Measurements from ENCODE around the gene CCDC112. TPM values are rescaled to one million over a fixed set of nuclear protein-coding genes. Genes with fewer than 3 reads are reported as not detected.

Gene CCDC112
- total and polyA plus RNA-seq, 9 of the 15 experiments (the other 6 are each of a cell fraction or from before 2014, with no cell fraction given) = 3.3 to 15.3 (median 7.4) TPM

- TF ChIP-seq, protein P1, sequence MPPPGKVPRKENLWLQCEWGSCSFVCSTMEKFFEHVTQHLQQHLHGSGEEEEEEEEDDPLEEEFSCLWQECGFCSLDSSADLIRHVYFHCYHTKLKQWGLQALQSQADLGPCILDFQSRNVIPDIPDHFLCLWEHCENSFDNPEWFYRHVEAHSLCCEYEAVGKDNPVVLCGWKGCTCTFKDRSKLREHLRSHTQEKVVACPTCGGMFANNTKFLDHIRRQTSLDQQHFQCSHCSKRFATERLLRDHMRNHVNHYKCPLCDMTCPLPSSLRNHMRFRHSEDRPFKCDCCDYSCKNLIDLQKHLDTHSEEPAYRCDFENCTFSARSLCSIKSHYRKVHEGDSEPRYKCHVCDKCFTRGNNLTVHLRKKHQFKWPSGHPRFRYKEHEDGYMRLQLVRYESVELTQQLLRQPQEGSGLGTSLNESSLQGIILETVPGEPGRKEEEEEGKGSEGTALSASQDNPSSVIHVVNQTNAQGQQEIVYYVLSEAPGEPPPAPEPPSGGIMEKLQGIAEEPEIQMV (tag; conservative IDR thresholded peaks at IDR 0.05; ENCODE audit: low read depth) = no peak
- TF ChIP-seq ZZZ3 (IDR thresholded peaks at IDR 0.05) (no peak), HNRNPK (IDR thresholded peaks at IDR 0.05; ENCODE audit: low read depth, low read length, poor library complexity, severe bottlenecking) (no peak), POLR2G (IDR thresholded peaks at IDR 0.05; ENCODE audit: low read depth, low read length) (peak; percentile 90), ZNF239 (CRISPR knock-in tag; IDR thresholded peaks at IDR 0.05) (no peak), ZBTB1 (CRISPR knock-in tag; IDR thresholded peaks at IDR 0.05; ENCODE audit: borderline replicate concordance, low read depth) (peak; percentile 98), TOE1 (IDR thresholded peaks at IDR 0.05; ENCODE audit: borderline replicate concordance) (no peak), TOE1 (CRISPR knock-in tag; IDR thresholded peaks at IDR 0.05; ENCODE audit: borderline replicate concordance, low read depth) (no peak), ZKSCAN1 (IDR thresholded peaks at IDR 0.05; ENCODE audit: low read depth, low read length) (no peak), ZNF780A (CRISPR knock-in tag; IDR thresholded peaks at IDR 0.05) (no peak), ZNF740 (CRISPR knock-in tag; IDR thresholded peaks at IDR 0.05) (no peak), ZNF740 (tag; IDR thresholded peaks at IDR 0.05) (no peak), SRSF1 (IDR thresholded peaks at IDR 0.05; ENCODE audit: low read depth, low read length) (no peak), HIVEP1 (CRISPR knock-in tag; IDR thresholded peaks at IDR 0.05) (no peak), SPI1 (IDR thresholded peaks at IDR 0.05; ENCODE audit: borderline replicate concordance, low read depth, low read length) (no peak), ZNF699 (CRISPR knock-in tag; IDR thresholded peaks at IDR 0.05; ENCODE audit: insufficient replicate concordance) (no peak), MYNN (IDR thresholded peaks at IDR 0.05) (no peak), MYNN (CRISPR knock-in tag; IDR thresholded peaks at IDR 0.05) (no peak), ZNF778 (CRISPR knock-in tag; IDR thresholded peaks at IDR 0.05) (no peak), E4F1 (CRISPR knock-in tag; IDR thresholded peaks at IDR 0.05; ENCODE audit: borderline replicate concordance) (no peak), PHF8 (IDR thresholded peaks at IDR 0.05; ENCODE audit: borderline replicate concordance, low read length) (peak; percentile 87; the same call in 1 of the 2 replicates)
- TF ChIP-seq, protein P2, sequence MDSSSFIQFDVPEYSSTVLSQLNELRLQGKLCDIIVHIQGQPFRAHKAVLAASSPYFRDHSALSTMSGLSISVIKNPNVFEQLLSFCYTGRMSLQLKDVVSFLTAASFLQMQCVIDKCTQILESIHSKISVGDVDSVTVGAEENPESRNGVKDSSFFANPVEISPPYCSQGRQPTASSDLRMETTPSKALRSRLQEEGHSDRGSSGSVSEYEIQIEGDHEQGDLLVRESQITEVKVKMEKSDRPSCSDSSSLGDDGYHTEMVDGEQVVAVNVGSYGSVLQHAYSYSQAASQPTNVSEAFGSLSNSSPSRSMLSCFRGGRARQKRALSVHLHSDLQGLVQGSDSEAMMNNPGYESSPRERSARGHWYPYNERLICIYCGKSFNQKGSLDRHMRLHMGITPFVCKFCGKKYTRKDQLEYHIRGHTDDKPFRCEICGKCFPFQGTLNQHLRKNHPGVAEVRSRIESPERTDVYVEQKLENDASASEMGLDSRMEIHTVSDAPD (CRISPR knock-in tag; IDR thresholded peaks at IDR 0.05) = no peak
These were observed at the start of gene CCDC112 (continued) for GRCh38 chr5:115296124-115297022.

Data from K562 (cell line).